DOHH2 (cell line): ENCODE results near the gene RIMBP2.

Source experiments
- H3F3A ChIP-seq: fragments of 200-600 bp; sonication (generic), shearing (Covaris generic); 2 replicates; pipeline ENCODE4 v1.6.0; 2016; ENCODE audit warnings: antibody characterized with exemption, mild to moderate bottlenecking; ENCODE audit not compliant: control insufficient read depth, insufficient read depth
- H3K27ac ChIP-seq: fragments of 200-600 bp; sonication (generic); 2 replicates; pipeline ENCODE4 v1.5.1; 2014; ENCODE audit warnings: low read depth, mild to moderate bottlenecking, low read length, moderate library complexity
- H3K27me3 ChIP-seq: fragments of 200-600 bp; sonication (generic); 2 replicates; pipeline ENCODE4 v1.6.1; 2014; ENCODE audit warnings: mild to moderate bottlenecking, low read length, mixed read lengths; ENCODE audit not compliant: control insufficient read depth
- H3K36me3 ChIP-seq: fragments of 200-600 bp; sonication (generic); 2 replicates; pipeline ENCODE4 v1.6.1; 2014; ENCODE audit warnings: mild to moderate bottlenecking, low read length, moderate library complexity, mixed read lengths; ENCODE audit not compliant: control insufficient read depth
- H3K4me1 ChIP-seq: fragments of 200-600 bp; sonication (generic); 2 replicates; pipeline ENCODE4 v1.6.1; 2014; ENCODE audit warnings: mild to moderate bottlenecking, low read length, mixed read lengths; ENCODE audit not compliant: control insufficient read depth
- H3K4me2 ChIP-seq: fragments of 200-600 bp; sonication (generic); 2 replicates; pipeline ENCODE4 v1.6.0; 2014; ENCODE audit warnings: mild to moderate bottlenecking, low read length, moderate library complexity
- H3K4me3 ChIP-seq: fragments of 200-600 bp; sonication (generic); 2 replicates; pipeline ENCODE4 v1.5.1; 2014; ENCODE audit warnings: mild to moderate bottlenecking, low read length, mixed read lengths
- H3K79me2 ChIP-seq: fragments of 200-600 bp; sonication (generic); 2 replicates; pipeline ENCODE4 v1.6.1; 2014; ENCODE audit warnings: mild to moderate bottlenecking, low read length, mixed read lengths; ENCODE audit not compliant: control insufficient read depth
- H3K9me2 ChIP-seq: fragments of 200-600 bp; sonication (generic); replicated peaks from 2 replicates; pipeline ENCODE4 v1.6.1; 2014; ENCODE audit warnings: mild to moderate bottlenecking, low read length, mixed read lengths; ENCODE audit not compliant: control insufficient read depth
- H3K9me3 ChIP-seq: fragments of 200-600 bp; sonication (generic); 2 replicates; pipeline ENCODE4 v1.6.1; 2014; ENCODE audit warnings: antibody characterized with exemption, low read length, mixed read lengths; ENCODE audit not compliant: control insufficient read depth, insufficient read depth
- H4K20me1 ChIP-seq: fragments of 200-600 bp; sonication (generic); 2 replicates; pipeline ENCODE4 v1.6.0; 2014; ENCODE audit warnings: low read depth, mild to moderate bottlenecking, antibody characterized with exemption, low read length, moderate library complexity; ENCODE audit not compliant: control insufficient read depth, insufficient read depth
- EZH2phosphoT487 ChIP-seq: fragments of 200-600 bp; sonication (generic); IDR thresholded peaks from 2 replicates; pipeline ENCODE4 v1.6.1; 2017; ENCODE audit warnings: borderline replicate concordance, mild to moderate bottlenecking, antibody characterized with exemption, low read length, moderate library complexity, mixed read lengths
- TF ChIP-seq, protein P1 (sequence below): fragments of 200-600 bp; sonication (generic); IDR thresholded peaks from one replicate; pipeline ENCODE4 v1.5.1; 2014; ENCODE audit warnings: antibody characterized with exemption, mild to moderate bottlenecking, low read depth, low read length; ENCODE audit not compliant: poor library complexity, severe bottlenecking

The RIMBP2 gene

DNA sequence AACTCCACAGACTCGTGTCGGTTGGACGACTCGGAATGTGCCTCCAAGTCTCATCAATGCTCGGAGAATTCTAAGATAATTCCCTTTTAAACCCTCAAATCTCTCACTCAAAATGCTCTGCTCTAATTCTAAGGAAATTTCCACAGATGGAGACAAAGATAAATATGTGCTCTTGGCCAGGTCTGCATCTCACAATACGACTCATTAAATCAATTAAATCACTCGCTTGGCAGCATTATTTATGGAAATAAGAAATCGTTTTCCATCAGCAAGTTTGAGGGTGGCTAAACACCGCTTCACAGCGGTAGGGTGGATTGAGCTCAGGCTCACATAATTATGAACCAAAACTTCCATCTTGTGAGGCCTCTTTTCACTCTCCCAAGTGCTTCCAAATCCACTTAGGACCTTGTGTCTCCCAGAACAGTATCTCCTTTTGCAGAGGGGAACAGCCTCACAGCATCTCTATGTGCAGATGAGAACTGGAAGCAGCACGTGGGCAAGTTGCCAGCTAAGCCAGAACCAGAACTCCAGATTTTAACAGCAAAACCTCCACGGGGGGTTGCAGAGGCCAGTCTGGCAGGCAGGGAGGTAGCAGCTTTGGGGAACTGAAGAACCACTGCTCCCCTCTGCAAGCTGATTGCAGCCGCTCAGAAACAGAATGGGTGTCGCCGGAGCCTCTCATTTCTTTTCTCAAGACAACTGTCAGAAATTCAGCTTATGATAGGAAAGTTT lies 43.8 kb downstream of the RIMBP2 start:
- Histone ChIP-seq H3K79me2 (no peaks in the 10 kb centered on the region), H3K9me3 (no peaks in the 10 kb centered on the region), H3K9me2 (no peaks in the 10 kb centered on the region), H3K36me3 (no peaks in the 10 kb centered on the region), H3K27ac (no peak overlapping the region), H3K4me1 (no peaks in the 10 kb centered on the region), H3K27me3 (no peaks in the 10 kb centered on the region), H3K4me2 (no peak overlapping the region), H3K4me3 (no peak overlapping the region), H3F3A (no peaks in the 10 kb centered on the region), H4K20me1 (no peaks in the 10 kb centered on the region)
- TF ChIP-seq EZH2phosphoT487, result no peak
- TF ChIP-seq, protein P1, sequence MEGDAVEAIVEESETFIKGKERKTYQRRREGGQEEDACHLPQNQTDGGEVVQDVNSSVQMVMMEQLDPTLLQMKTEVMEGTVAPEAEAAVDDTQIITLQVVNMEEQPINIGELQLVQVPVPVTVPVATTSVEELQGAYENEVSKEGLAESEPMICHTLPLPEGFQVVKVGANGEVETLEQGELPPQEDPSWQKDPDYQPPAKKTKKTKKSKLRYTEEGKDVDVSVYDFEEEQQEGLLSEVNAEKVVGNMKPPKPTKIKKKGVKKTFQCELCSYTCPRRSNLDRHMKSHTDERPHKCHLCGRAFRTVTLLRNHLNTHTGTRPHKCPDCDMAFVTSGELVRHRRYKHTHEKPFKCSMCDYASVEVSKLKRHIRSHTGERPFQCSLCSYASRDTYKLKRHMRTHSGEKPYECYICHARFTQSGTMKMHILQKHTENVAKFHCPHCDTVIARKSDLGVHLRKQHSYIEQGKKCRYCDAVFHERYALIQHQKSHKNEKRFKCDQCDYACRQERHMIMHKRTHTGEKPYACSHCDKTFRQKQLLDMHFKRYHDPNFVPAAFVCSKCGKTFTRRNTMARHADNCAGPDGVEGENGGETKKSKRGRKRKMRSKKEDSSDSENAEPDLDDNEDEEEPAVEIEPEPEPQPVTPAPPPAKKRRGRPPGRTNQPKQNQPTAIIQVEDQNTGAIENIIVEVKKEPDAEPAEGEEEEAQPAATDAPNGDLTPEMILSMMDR, result no peak

DNA sequence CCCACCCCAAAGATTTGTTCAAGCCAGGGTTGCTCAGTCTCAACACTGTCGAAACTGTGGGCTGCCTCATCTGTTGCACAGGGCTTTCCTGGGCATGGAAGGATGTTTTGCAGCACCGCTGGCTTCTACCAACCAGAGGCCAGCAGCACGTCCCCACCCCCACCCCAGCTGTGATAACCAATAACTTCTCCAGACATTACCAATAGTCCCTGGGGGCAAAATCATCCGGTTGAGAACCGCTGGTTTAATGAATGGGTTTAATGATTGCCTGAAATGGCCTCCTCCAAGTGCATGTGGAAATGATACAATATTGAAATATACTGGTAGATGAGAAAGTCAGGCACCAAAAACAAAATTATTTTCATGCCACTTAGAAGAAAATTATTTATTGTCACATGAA lies 44.5 kb downstream of the RIMBP2 start:
- H3K4me3 ChIP-seq, result no peak overlapping the region
- no peaks in the 10 kb centered on the region for H3F3A ChIP-seq
- no peaks in the 10 kb centered on the region for H3K27me3 ChIP-seq
- H3K9me3 ChIP-seq, result no peaks in the 10 kb centered on the region
- no peaks in the 10 kb centered on the region for H4K20me1 ChIP-seq
- no peaks in the 10 kb centered on the region for H3K4me1 ChIP-seq
- H3K27ac ChIP-seq, result no peak overlapping the region
- H3K4me2 ChIP-seq, result no peak overlapping the region
- H3K36me3 ChIP-seq, result no peaks in the 10 kb centered on the region
- H3K79me2 ChIP-seq, result no peaks in the 10 kb centered on the region
- no peaks in the 10 kb centered on the region for H3K9me2 ChIP-seq
- TF ChIP-seq EZH2phosphoT487, result no peak
- TF ChIP-seq, protein P1, result no peak

DNA sequence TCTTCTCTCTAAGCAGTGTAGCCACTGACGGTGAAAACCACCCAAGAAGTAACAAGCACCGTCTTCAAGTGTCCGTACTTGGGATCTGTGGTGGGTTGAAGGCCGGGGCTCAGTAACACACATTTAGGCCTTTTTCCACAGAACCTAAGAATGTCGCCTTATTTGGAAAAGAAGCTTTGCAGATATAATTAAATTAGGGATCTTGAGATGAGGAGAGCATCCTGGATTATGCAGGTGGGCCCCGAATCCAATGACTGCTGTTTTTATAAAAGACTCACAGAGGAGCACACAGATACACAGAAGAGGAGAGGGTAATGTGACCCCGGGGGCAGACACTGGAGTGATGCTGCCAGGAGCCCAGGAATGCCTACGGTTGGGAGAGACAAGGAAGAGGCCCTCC lies 46.3 kb downstream of the RIMBP2 start:
- no peaks in the 10 kb centered on the region for H3K4me1 ChIP-seq

More for the DNA sequence above, 46.3 kb downstream of the RIMBP2 start:
- Histone ChIP-seq H3F3A (no peaks in the 10 kb centered on the region), H3K36me3 (no peaks in the 10 kb centered on the region), H3K9me3 (no peaks in the 10 kb centered on the region), H3K27ac (no peak overlapping the region), H3K4me3 (no peak overlapping the region), H4K20me1 (no peaks in the 10 kb centered on the region), H3K9me2 (no peaks in the 10 kb centered on the region), H3K4me2 (no peak overlapping the region), H3K27me3 (no peaks in the 10 kb centered on the region), H3K79me2 (no peaks in the 10 kb centered on the region)
- no peak for TF ChIP-seq EZH2phosphoT487
- TF ChIP-seq, protein P1, result no peak
